Dedifferentiated amniotic fluid mesenchymal stem cell (primary cell): ENCODE results near the gene ETV2.
"Not testable (repeated sequence)": the region's sequence is repeated elsewhere in the genome, so short reads cannot be mapped to it uniquely, and the experiment has no call there.

Source experiments
- DNase-seq: peaks from one replicate; pipeline ENCODE4 v3.0.0-alpha.2; 2016; ENCODE audit errors: extremely low spot score

Gene ETV2

GRCh38 chr19:35641515-35642151 is at the start of gene ETV2:
ETV2 (plus strand) TSS chr19:35641745; CDS start chr19:35642461, 716 bp downstream.
- no peak for DNase-seq

GRCh38 chr19:35592226-35592625 is 49.3 kb upstream of the ETV2 start:
- no peak for DNase-seq

GRCh38 chr19:35595026-35595425 is 46.5 kb upstream of the ETV2 start:
- not testable (repeated sequence) for DNase-seq

GRCh38 chr19:35595928-35596327 is 45.6 kb upstream of the ETV2 start:
- DNase-seq: no peak

- no peak for DNase-seq
Observed at GRCh38 chr19:35596366-35596999, 45.1 kb upstream of the ETV2 start.

- no peak for DNase-seq
Observed at GRCh38 chr19:35601971-35602370, 39.6 kb upstream of the ETV2 start.

- DNase-seq: not testable (repeated sequence)
Observed at GRCh38 chr19:35604436-35604835, 37.1 kb upstream of the ETV2 start.

GRCh38 chr19:35607170-35607569 is 34.4 kb upstream of the ETV2 start:
- not testable (repeated sequence) for DNase-seq

GRCh38 chr19:35607661-35608060 is 33.9 kb upstream of the ETV2 start:
- DNase-seq: no peak

- DNase-seq: no peak
Observed at GRCh38 chr19:35608251-35608650, 33.3 kb upstream of the ETV2 start.

- no peak for DNase-seq
Observed at GRCh38 chr19:35609851-35610353, 31.6 kb upstream of the ETV2 start.

- DNase-seq: no peak
Observed at GRCh38 chr19:35612224-35612558, 29.4 kb upstream of the ETV2 start.

- DNase-seq: peak; percentile 82
Observed at GRCh38 chr19:35612559-35613321, 28.8 kb upstream of the ETV2 start, which contains the start of gene HAUS5. HAUS5 (plus strand) TSS chr19:35612735; CDS start chr19:35612795, 60 bp downstream.

- no peak for DNase-seq
Observed at GRCh38 chr19:35613574-35613973, 28.0 kb upstream of the ETV2 start.

- no peak for DNase-seq
Observed at GRCh38 chr19:35615036-35615435, 26.5 kb upstream of the ETV2 start.

GRCh38 chr19:35618857-35619256 is 22.7 kb upstream of the ETV2 start:
- no peak for DNase-seq

GRCh38 chr19:35619290-35619923 is 22.1 kb upstream of the ETV2 start:
- DNase-seq: no peak

GRCh38 chr19:35620001-35620400 is 21.5 kb upstream of the ETV2 start:
- DNase-seq: no peak

- no peak for DNase-seq
Observed at GRCh38 chr19:35621708-35622107, 19.8 kb upstream of the ETV2 start.

- DNase-seq: no peak
Observed at GRCh38 chr19:35622750-35623149, 18.8 kb upstream of the ETV2 start.

GRCh38 chr19:35623327-35624010 is 18.1 kb upstream of the ETV2 start:
- DNase-seq: no peak

- no peak for DNase-seq
Observed at GRCh38 chr19:35628264-35628564, 13.3 kb upstream of the ETV2 start.
